OCI-LY7 (cell line): Measurements from ENCODE around the gene LRRC36. TPM values are rescaled to one million over a fixed set of nuclear protein-coding genes. Genes with fewer than 3 reads are reported as not detected.

Source experiments
- BruUV-seq: library from RNA; stranded (reverse); fragments of 400-500 nt; replicated peaks from 2 replicates; lab custom pipeline; 2021; lab: Mats Ljungman, UMichigan
- CTCF ChIA-PET: fragments of 300-600 bp; sonication (Branson Sonifier 250); formaldehyde crosslinking; loops from one replicate; lab custom pipeline; 2022; ENCODE audit warnings: antibody characterized with exemption; ENCODE audit not compliant: unreplicated experiment; lab: Charles Lee
- POLR2A ChIA-PET: fragments of 300-600 bp; sonication (Branson Sonifier 250); formaldehyde crosslinking; loops from one replicate; lab custom pipeline; 2022; ENCODE audit warnings: antibody characterized with exemption; lab: Charles Lee
- DNase-seq: peaks from one replicate; pipeline ENCODE4 v3.0.0-alpha.2; 2015; ENCODE audit warnings: low spot score
- H2AFZ ChIP-seq: fragments of 200-600 bp; sonication (generic), shearing (Covaris generic); 2 replicates; pipeline ENCODE4 v1.6.1; 2014; ENCODE audit warnings: mild to moderate bottlenecking, antibody characterized with exemption, low read length, moderate library complexity
- H3K27ac ChIP-seq: fragments of 200-600 bp; sonication (generic); 2 replicates; pipeline ENCODE4 v1.5.1; 2014; ENCODE audit warnings: mixed run types, low read depth, mild to moderate bottlenecking, moderate library complexity, low read length, inconsistent platforms; ENCODE audit not compliant: poor library complexity, severe bottlenecking
- H3K36me3 ChIP-seq: fragments of 200-600 bp; sonication (generic); 2 replicates; pipeline ENCODE4 v1.6.1; 2014; ENCODE audit warnings: mild to moderate bottlenecking, antibody characterized with exemption, low read length, moderate library complexity, mixed read lengths; ENCODE audit not compliant: insufficient read depth
- H3K4me1 ChIP-seq: fragments of 200-600 bp; sonication (generic); 2 replicates; pipeline ENCODE4 v1.5.1; 2014; ENCODE audit warnings: mild to moderate bottlenecking, low read length; ENCODE audit not compliant: insufficient read depth, poor library complexity, severe bottlenecking
- H3K4me2 ChIP-seq: fragments of 200-600 bp; sonication (generic); 2 replicates; pipeline ENCODE4 v1.6.1; 2014; ENCODE audit warnings: mild to moderate bottlenecking, low read length
- H3K4me3 ChIP-seq: fragments of 200-600 bp; sonication (generic); 2 replicates; pipeline ENCODE4 v1.5.1; 2014; ENCODE audit warnings: mild to moderate bottlenecking, low read depth, low read length; ENCODE audit not compliant: poor library complexity, severe bottlenecking
- H3K79me2 ChIP-seq: fragments of 200-600 bp; sonication (generic); 2 replicates; pipeline ENCODE4 v1.6.1; 2016; ENCODE audit warnings: low read depth, mild to moderate bottlenecking, low read length, moderate library complexity, mixed read lengths; ENCODE audit not compliant: insufficient read depth
- H3K9me2 ChIP-seq: fragments of 200-600 bp; sonication (generic); 2 replicates; pipeline ENCODE4 v1.6.1; 2016; ENCODE audit warnings: mild to moderate bottlenecking, low read length, mixed read lengths; ENCODE audit not compliant: insufficient read depth
- H3K9me3 ChIP-seq: fragments of 200-600 bp; sonication (generic); 2 replicates; pipeline ENCODE4 v1.6.1; 2014; ENCODE audit warnings: mild to moderate bottlenecking, mixed run types, low read length, mixed read lengths
- H4K20me1 ChIP-seq: fragments of 200-600 bp; sonication (generic); 2 replicates; pipeline ENCODE4 v1.6.1; 2014; ENCODE audit warnings: mild to moderate bottlenecking, antibody characterized with exemption, low read length, moderate library complexity, mixed read lengths; ENCODE audit not compliant: insufficient read depth
- CTCF ChIP-seq: fragments of 200-600 bp; sonication (generic); conservative IDR thresholded peaks from 2 replicates; pipeline ENCODE4 v1.5.1; 2014; ENCODE audit warnings: mild to moderate bottlenecking, antibody characterized with exemption, low read length, moderate library complexity, mixed read lengths
- EZH2phosphoT487 ChIP-seq: fragments of 200-600 bp; sonication (generic); IDR thresholded peaks from 2 replicates; pipeline ENCODE4 v1.6.1; 2018; ENCODE audit warnings: low read depth, borderline replicate concordance, mild to moderate bottlenecking, mixed run types, antibody characterized with exemption, low read length, moderate library complexity, mixed read lengths
- intact Hi-C: fragments of 100-400 bp; cut with micrococcal nuclease; formaldehyde crosslinking; loops from one replicate; pipeline ENCODE4 v1.10.0; 2022; ENCODE audit not compliant: unreplicated experiment
- total RNA-seq, 2 experiments: library from RNA; depleted of rRNA in 1 of 2; stranded (reverse); fragments of >200 nt in 1 of 2; shearing (Covaris generic) in 1 of 2; gene quantifications; 2 replicates each; pipeline ENCODE4 v1.2.3, GENCODE V29; 2014 to 2022

The LRRC36 gene
- total RNA-seq, 2 experiments from 2014 or later: not detected

GRCh38 chr16:67294938-67295361 is 31.7 kb upstream of the LRRC36 start:
- H3K9me2 ChIP-seq: no peaks in the 10 kb centered on the region
- no peaks in the 10 kb centered on the region for H3K36me3 ChIP-seq
- no peak for DNase-seq
- no peaks in the 10 kb centered on the region for H4K20me1 ChIP-seq
- no TSS peak for BruUV-seq
- H3K4me3 ChIP-seq: no peak overlapping the region
- H3K79me2 ChIP-seq: no peaks in the 10 kb centered on the region
- TF ChIP-seq CTCF: no peak
- TF ChIP-seq EZH2phosphoT487: no peak
- POLR2A ChIA-PET: no interaction called here
- CTCF ChIA-PET: no interaction called here
- no peak overlapping the region for H2AFZ ChIP-seq
- H3K27ac ChIP-seq: no peak overlapping the region
- H3K4me2 ChIP-seq: no peak overlapping the region
- intact Hi-C loops: no loop called here
- no peaks in the 10 kb centered on the region for H3K4me1 ChIP-seq
- H3K9me3 ChIP-seq: no peaks in the 10 kb centered on the region

- Histone ChIP-seq H3K4me3 (no peak overlapping the region), H2AFZ (no peak overlapping the region), H3K4me2 (no peak overlapping the region), H3K79me2 (no peaks in the 10 kb centered on the region), H3K27ac (no peak overlapping the region), H3K36me3 (no peaks in the 10 kb centered on the region), H4K20me1 (no peaks in the 10 kb centered on the region), H3K4me1 (no peaks in the 10 kb centered on the region), H3K9me3 (no peaks in the 10 kb centered on the region), H3K9me2 (no peaks in the 10 kb centered on the region)
- ChIA-PET CTCF (interaction anchor here (0.5 kb wide), 1 partner anchor 30 kb away, joined by 5 read pairs; the partner anchor contains the start of genes KCTD19 and LRRC36), POLR2A (interaction anchor here (0.9 kb wide), 1 partner anchor 30 kb away, joined by 3 read pairs; the partner anchor contains the start of genes KCTD19 and LRRC36)
- intact Hi-C loops: no loop called here
- no peak for DNase-seq
- BruUV-seq: no TSS peak
- TF ChIP-seq CTCF: no peak
- no peak for TF ChIP-seq EZH2phosphoT487
These were observed 30.2 kb upstream of the LRRC36 start for GRCh38 chr16:67296420-67296819.

- no peak overlapping the region for H3K27ac ChIP-seq
- H3K4me3 ChIP-seq: no peak overlapping the region
- no peak overlapping the region for H3K4me2 ChIP-seq
- DNase-seq: no peak
- no peaks in the 10 kb centered on the region for H3K36me3 ChIP-seq
- no peak for TF ChIP-seq CTCF
- TF ChIP-seq EZH2phosphoT487: no peak
- H3K9me2 ChIP-seq: no peaks in the 10 kb centered on the region
- H3K4me1 ChIP-seq: no peaks in the 10 kb centered on the region
- CTCF ChIA-PET: no interaction called here
- no TSS peak for BruUV-seq
- POLR2A ChIA-PET: interaction anchor here (0.6 kb wide), 1 partner anchor 81 kb away, joined by 3 read pairs; no protein-coding TSS in a partner anchor
- no peaks in the 10 kb centered on the region for H4K20me1 ChIP-seq
- H3K79me2 ChIP-seq: no peaks in the 10 kb centered on the region
- no peaks in the 10 kb centered on the region for H3K9me3 ChIP-seq
- no peak overlapping the region for H2AFZ ChIP-seq
- intact Hi-C loops: no loop called here
These were observed 28.3 kb upstream of the LRRC36 start for GRCh38 chr16:67298277-67298676.
